GM21786 (cell line): ENCODE results near the gene ZIC5.

Experiments
- ATAC-seq: cut with Tn5 transposase; IDR thresholded peaks from one replicate; pipeline ENCODE4 v1.9.1; 2021; ENCODE audit not compliant: unreplicated experiment

ZIC5 gene

GRCh38 chr13:99987154-99988019 is 15.8 kb upstream of the ZIC5 start:
- ATAC-seq = no peak

- no peak for ATAC-seq
These were observed 15.2 kb upstream of the ZIC5 start for GRCh38 chr13:99986741-99987140.

GRCh38 chr13:99985886-99986527 is 14.4 kb upstream of the ZIC5 start:
- no peak for ATAC-seq

GRCh38 chr13:99985241-99985874 is 13.8 kb upstream of the ZIC5 start:
- ATAC-seq = no peak

GRCh38 chr13:99984461-99985240 is 13.1 kb upstream of the ZIC5 start:
- ATAC-seq = no peak

- no peak for ATAC-seq
These were observed 12.2 kb upstream of the ZIC5 start for GRCh38 chr13:99983499-99984401.

GRCh38 chr13:99982731-99983498 is 11.3 kb upstream of the ZIC5 start:
- no peak for ATAC-seq

GRCh38 chr13:99982036-99982730 is 10.6 kb upstream of the ZIC5 start:
- ATAC-seq = no peak

- ATAC-seq = no peak
These were observed 10.1 kb upstream of the ZIC5 start, which contains the start of gene ZIC2 for GRCh38 chr13:99981735-99982035. Gene ZIC2 (plus strand): TSS chr13:99981784. CDS start chr13:99982065, 281 bp downstream.

- ATAC-seq = no peak
These were observed 9.5 kb upstream of the ZIC5 start for GRCh38 chr13:99980824-99981734.

GRCh38 chr13:99980201-99980823 is 8.7 kb upstream of the ZIC5 start:
- no peak for ATAC-seq

GRCh38 chr13:99979453-99980200 is 8.1 kb upstream of the ZIC5 start:
- no peak for ATAC-seq

GRCh38 chr13:99978799-99979452 is 7.4 kb upstream of the ZIC5 start:
- ATAC-seq = no peak

GRCh38 chr13:99977912-99978798 is 6.6 kb upstream of the ZIC5 start:
- no peak for ATAC-seq

- no peak for ATAC-seq
These were observed 5.9 kb upstream of the ZIC5 start for GRCh38 chr13:99977334-99977911.
